Activated CD4-positive, alpha-beta memory T cell treated with anti-CD3 and anti-CD28 coated beads for 36 hours (primary cell): ENCODE measurements around the gene WDR90. TPM values are rescaled to one million over a fixed set of nuclear protein-coding genes. Genes with fewer than 3 reads are reported as not detected.
A peak's percentile ranks its signal among the peaks of the same experiment; 100 is the strongest.

Source experiments
- CTCF ChIA-PET: fragments of 350-600 bp; sonication (Branson Sonifier 250); formaldehyde crosslinking; loops from one replicate; lab custom pipeline; 2021; ENCODE audit warnings: antibody characterized with exemption, inconsistent platforms; lab: Charles Lee
- POLR2A ChIA-PET: fragments of 350-600 bp; sonication (Branson Sonifier 250); formaldehyde crosslinking; loops from one replicate; lab custom pipeline; 2021; ENCODE audit warnings: antibody characterized with exemption; lab: Charles Lee
- DNase-seq: peaks from one replicate; pipeline ENCODE4 v3.0.0-alpha.2; 2020
- H3K27ac Mint-ChIP-seq: one replicate; pipeline ENCODE4 v1.8.0; 2021; ENCODE audit warnings: mixed read lengths
- H3K27me3 Mint-ChIP-seq: one replicate; pipeline ENCODE4 v1.8.0; 2021; ENCODE audit warnings: mixed read lengths
- H3K36me3 Mint-ChIP-seq: one replicate; pipeline ENCODE4 v1.8.0; 2021; ENCODE audit warnings: mixed read lengths
- H3K4me1 Mint-ChIP-seq: one replicate; pipeline ENCODE4 v1.8.0; 2021; ENCODE audit warnings: low read depth, mixed read lengths
- H3K4me3 Mint-ChIP-seq: one replicate; pipeline ENCODE4 v1.8.0; 2021; ENCODE audit warnings: mild to moderate bottlenecking, mixed read lengths
- H3K9me3 Mint-ChIP-seq: one replicate; pipeline ENCODE4 v1.8.0; 2021; ENCODE audit warnings: mixed read lengths
- intact Hi-C: fragments of 100-400 bp; cut with micrococcal nuclease; formaldehyde crosslinking; loops from one replicate; pipeline ENCODE4 v1.15.1; 2023
- total RNA-seq, 2 experiments: library from RNA; stranded (reverse); gene quantifications; one replicate each; pipeline ENCODE4 v1.2.3, GENCODE V29; 2021

Gene WDR90
- total RNA-seq, 2 experiments from 2014 or later = 52.8 to 58.2 TPM

- POLR2A ChIA-PET = interaction anchor here (1.3 kb wide), 1 partner anchor 88 kb away, joined by 3 read pairs; no protein-coding TSS in a partner anchor
- CTCF ChIA-PET = interaction anchor here (1.1 kb wide), 1 partner anchor 10 kb away, joined by 3 read pairs; no protein-coding TSS in a partner anchor
Observed at GRCh38 chr16:676565-676902, 27.4 kb downstream of the WDR90 start.

GRCh38 chr16:676913-677312 is 27.7 kb downstream of the WDR90 start:
- H3K36me3 Mint-ChIP-seq = peaks cover 11% of the 10 kb centered on the region
- ChIA-PET CTCF (interaction anchor here (1.1 kb wide), 1 partner anchor 9 kb away, joined by 3 read pairs; no protein-coding TSS in a partner anchor), POLR2A (no interaction called here)
- H3K9me3 Mint-ChIP-seq = no peaks in the 10 kb centered on the region
- no peak for DNase-seq
- intact Hi-C loops = no loop called here
- no peaks in the 10 kb centered on the region for H3K27me3 Mint-ChIP-seq
- no peak overlapping the region for H3K4me3 Mint-ChIP-seq
- H3K27ac Mint-ChIP-seq = no peak overlapping the region
- H3K4me1 Mint-ChIP-seq = peaks cover 24% of the 10 kb centered on the region

More at GRCh38 chr16:676565-676902, 27.4 kb downstream of the WDR90 start:
- Mint-ChIP-seq H3K36me3 (peaks cover 8% of the 10 kb centered on the region), H3K27ac (no peak overlapping the region), H3K9me3 (no peaks in the 10 kb centered on the region), H3K27me3 (no peaks in the 10 kb centered on the region), H3K4me3 (no peak overlapping the region), H3K4me1 (peaks cover 20% of the 10 kb centered on the region)
- intact Hi-C loops = no loop called here
- no peak for DNase-seq

- ChIA-PET POLR2A (no interaction called here), CTCF (no interaction called here)
- Mint-ChIP-seq H3K4me1 (peaks cover 31% of the 10 kb centered on the region), H3K9me3 (no peaks in the 10 kb centered on the region), H3K27me3 (no peaks in the 10 kb centered on the region), H3K27ac (no peak overlapping the region), H3K36me3 (peaks cover 16% of the 10 kb centered on the region), H3K4me3 (no peak overlapping the region)
- intact Hi-C loops = no loop called here
- DNase-seq = no peak
Observed at GRCh38 chr16:677316-678190, 28.4 kb downstream of the WDR90 start.

- CTCF ChIA-PET = no interaction called here
- POLR2A ChIA-PET = no interaction called here
- Mint-ChIP-seq H3K27me3 (no peaks in the 10 kb centered on the region), H3K4me3 (no peak overlapping the region), H3K27ac (no peak overlapping the region), H3K9me3 (no peaks in the 10 kb centered on the region), H3K4me1 (peaks cover 37% of the 10 kb centered on the region), H3K36me3 (peaks cover 15% of the 10 kb centered on the region)
- intact Hi-C loops = no loop called here
- no peak for DNase-seq
Observed at GRCh38 chr16:678209-678857, 29.2 kb downstream of the WDR90 start.

- POLR2A ChIA-PET = interaction anchor here (1.7 to 2.2 kb wide), 2 partner anchors 16 to 31 kb away, joined by 5 to 8 read pairs; no protein-coding TSS in a partner anchor
- H3K4me3 Mint-ChIP-seq = peak overlapping the region; percentile 68
- DNase-seq = peak; percentile 65
- H3K4me1 Mint-ChIP-seq = peaks cover 37% of the 10 kb centered on the region
- intact Hi-C loops = no loop called here
- no peaks in the 10 kb centered on the region for H3K27me3 Mint-ChIP-seq
- peaks cover 16% of the 10 kb centered on the region for H3K36me3 Mint-ChIP-seq
- no peaks in the 10 kb centered on the region for H3K9me3 Mint-ChIP-seq
- CTCF ChIA-PET = interaction anchor here (1.1 kb wide), 1 partner anchor 37 kb away, joined by 3 read pairs; no protein-coding TSS in a partner anchor
- peak overlapping the region; percentile 57 for H3K27ac Mint-ChIP-seq
Observed at GRCh38 chr16:678858-679813, 30.0 kb downstream of the WDR90 start.

- Mint-ChIP-seq H3K27me3 (no peaks in the 10 kb centered on the region), H3K4me3 (peak within 1 kb of the TSS; percentile 82), H3K9me3 (no peaks in the 10 kb centered on the region), H3K4me1 (peaks cover 39% of the 10 kb centered on the region), H3K27ac (peak within 1 kb of the TSS; percentile 87), H3K36me3 (peaks cover 17% of the 10 kb centered on the region)
- POLR2A ChIA-PET = interaction anchor here (0.8 to 2.2 kb wide), 5 partner anchors 10 to 49 kb away, joined by 3 to 12 read pairs (median 5); partner anchors contain the start of gene WDR24
- CTCF ChIA-PET = interaction anchor here (0.5 to 1.6 kb wide), 5 partner anchors 12 to 323 kb away, joined by 3 to 6 read pairs (median 4); partner anchors contain the start of gene RHOT2
- intact Hi-C loops = loop anchor here (5.0 kb wide), 1 partner anchor 93 kb away; no protein-coding TSS in a partner anchor
- DNase-seq = peak; percentile 94
Observed at GRCh38 chr16:679814-680624, 30.9 kb downstream of the WDR90 start, which contains the start of gene STUB1. STUB1 (plus strand) TSS chr16:680410; CDS start chr16:680526, 116 bp downstream.

- Mint-ChIP-seq H3K4me3 (peak overlapping the region; percentile 82), H3K27me3 (no peaks in the 10 kb centered on the region), H3K27ac (no peak overlapping the region), H3K36me3 (peaks cover 17% of the 10 kb centered on the region), H3K9me3 (no peaks in the 10 kb centered on the region), H3K4me1 (peaks cover 35% of the 10 kb centered on the region)
- DNase-seq = no peak
- intact Hi-C loops = loop anchor here (5.0 kb wide), 1 partner anchor 93 kb away; no protein-coding TSS in a partner anchor
- CTCF ChIA-PET = interaction anchor here (0.5 to 1.6 kb wide), 6 partner anchors 13 to 323 kb away, joined by 3 to 6 read pairs (median 4); partner anchors contain the start of gene RHOT2
- POLR2A ChIA-PET = interaction anchor here (0.8 to 2.2 kb wide), 5 partner anchors 9 to 48 kb away, joined by 3 to 12 read pairs (median 5); partner anchors contain the start of gene WDR24
Observed at GRCh38 chr16:680625-680945, 31.4 kb downstream of the WDR90 start.

- ChIA-PET POLR2A (interaction anchor here (0.7 to 2.2 kb wide), 6 partner anchors 9 to 47 kb away, joined by 3 to 12 read pairs (median 4); partner anchors contain the start of gene WDR24), CTCF (interaction anchor here (0.5 to 1.6 kb wide), 6 partner anchors 13 to 322 kb away, joined by 3 to 6 read pairs (median 4); partner anchors contain the start of gene RHOT2)
- Mint-ChIP-seq H3K36me3 (peaks cover 19% of the 10 kb centered on the region), H3K4me3 (peak overlapping the region; percentile 82), H3K27ac (peak overlapping the region; percentile 51), H3K27me3 (no peaks in the 10 kb centered on the region), H3K9me3 (no peaks in the 10 kb centered on the region), H3K4me1 (peaks cover 38% of the 10 kb centered on the region)
- intact Hi-C loops = loop anchor here (5.0 kb wide), 1 partner anchor 94 kb away; no protein-coding TSS in a partner anchor
- peak; percentile 46 for DNase-seq
Observed at GRCh38 chr16:680967-681745, 32.0 kb downstream of the WDR90 start.

GRCh38 chr16:681746-682427 is 32.7 kb downstream of the WDR90 start:
- CTCF ChIA-PET = interaction anchor here (0.6 to 1.6 kb wide), 4 partner anchors 30 to 102 kb away, joined by 3 to 4 read pairs (median 4); no protein-coding TSS in a partner anchor
- no peaks in the 10 kb centered on the region for H3K9me3 Mint-ChIP-seq
- H3K36me3 Mint-ChIP-seq = peaks cover 19% of the 10 kb centered on the region
- H3K27me3 Mint-ChIP-seq = no peaks in the 10 kb centered on the region
- POLR2A ChIA-PET = interaction anchor here (0.7 to 1.8 kb wide), 2 partner anchors 8 to 13 kb away, joined by 3 to 12 read pairs; partner anchors contain the start of gene WDR24
- intact Hi-C loops = loop anchor here (5.0 kb wide), 1 partner anchor 95 kb away; no protein-coding TSS in a partner anchor
- H3K4me3 Mint-ChIP-seq = peak overlapping the region; percentile 82
- peak overlapping the region; percentile 51 for H3K27ac Mint-ChIP-seq
- no peak for DNase-seq
- H3K4me1 Mint-ChIP-seq = peaks cover 35% of the 10 kb centered on the region
